GM12864 (cell line): Measurements from ENCODE around the gene COPZ1.
"Not testable (repeated sequence)": the region's sequence is repeated elsewhere in the genome, so short reads cannot be mapped to it uniquely, and the experiment has no call there.

Source experiments
- DNase-seq: peaks from one replicate; pipeline ENCODE4 v3.0.0-alpha.2; 2011; ENCODE audit warnings: low read depth
- H3K4me3 ChIP-seq: 2 replicates; pipeline ENCODE4 v1.5.1; 2011; ENCODE audit warnings: mild to moderate bottlenecking, low read depth, low read length, control low read depth
- CTCF ChIP-seq: IDR thresholded peaks from 2 replicates; pipeline ENCODE4 v1.5.1; 2011; ENCODE audit warnings: low read depth, mild to moderate bottlenecking, moderate library complexity, low read length, control low read depth, inconsistent platforms; ENCODE audit errors: missing control alignments

The COPZ1 gene

GRCh38 chr12:54282949-54283593, 41.9 kb upstream of the COPZ1 start:
- no peak for TF ChIP-seq CTCF
- no peak for DNase-seq
- peak overlapping the region; percentile 98 for H3K4me3 ChIP-seq

GRCh38 chr12:54284070-54284780, 40.7 kb upstream of the COPZ1 start:
- not testable (repeated sequence) for DNase-seq

GRCh38 chr12:54285150-54286041, 39.5 kb upstream of the COPZ1 start:
- TF ChIP-seq CTCF, result no peak
- DNase-seq, result no peak
- H3K4me3 ChIP-seq, result no peak overlapping the region

More at GRCh38 chr12:54284070-54284780, 40.7 kb upstream of the COPZ1 start:
- peak overlapping the region; percentile 98; the same call in 1 of the 2 replicates for H3K4me3 ChIP-seq

GRCh38 chr12:54286042-54287030, 38.6 kb upstream of the COPZ1 start:
- no peak for DNase-seq
- no peak overlapping the region for H3K4me3 ChIP-seq
- TF ChIP-seq CTCF, result no peak

GRCh38 chr12:54287261-54288157, 37.4 kb upstream of the COPZ1 start:
- no peak for TF ChIP-seq CTCF
- no peak for DNase-seq
- no peak overlapping the region for H3K4me3 ChIP-seq

GRCh38 chr12:54292083-54292930, 32.6 kb upstream of the COPZ1 start:
- TF ChIP-seq CTCF, result no peak
- no peak for DNase-seq
- H3K4me3 ChIP-seq, result no peak overlapping the region
